ELF-1 (cell line): ENCODE data around the gene AP3S1.
"Not testable (repeated sequence)": the region's sequence is repeated elsewhere in the genome, so short reads cannot be mapped to it uniquely, and the experiment has no call there.

ENCODE experiments used
- DNase-seq: peaks from one replicate; pipeline ENCODE4 v3.0.0-alpha.2; 2016; ENCODE audit warnings: low read depth, low spot score

Gene AP3S1

GRCh38 chr5:115841382-115842088 lies at the start of gene AP3S1, which contains the start of gene ATG12:
TSS of gene AP3S1 (plus strand) at chr5:115841935. CDS start at chr5:115842038, 103 bp downstream.
TSS of gene ATG12 (minus strand) at chr5:115841565. CDS start at chr5:115841552, 13 bp downstream.
- peak; percentile 94 for DNase-seq

- no peak for DNase-seq
These were observed 46.0 kb upstream of the AP3S1 start for GRCh38 chr5:115795700-115796099.

GRCh38 chr5:115796656-115797055 lies 45.1 kb upstream of the AP3S1 start:
- DNase-seq, result no peak

GRCh38 chr5:115798252-115798651 lies 43.5 kb upstream of the AP3S1 start:
- DNase-seq, result no peak

- DNase-seq, result no peak
These were observed 41.6 kb upstream of the AP3S1 start for GRCh38 chr5:115800108-115800507.

- no peak for DNase-seq
These were observed 40.6 kb upstream of the AP3S1 start for GRCh38 chr5:115801152-115801551.

- no peak for DNase-seq
These were observed 39.8 kb upstream of the AP3S1 start for GRCh38 chr5:115801984-115802383.

- peak; percentile 14 for DNase-seq
These were observed 34.6 kb upstream of the AP3S1 start for GRCh38 chr5:115806986-115807653.

GRCh38 chr5:115807654-115808052 lies 34.1 kb upstream of the AP3S1 start:
- DNase-seq, result no peak

GRCh38 chr5:115808066-115808465 lies 33.7 kb upstream of the AP3S1 start:
- not testable (repeated sequence) for DNase-seq

GRCh38 chr5:115809946-115810345 lies 31.8 kb upstream of the AP3S1 start:
- DNase-seq, result no peak

- no peak for DNase-seq
These were observed 31.0 kb upstream of the AP3S1 start for GRCh38 chr5:115810761-115811160.

- no peak for DNase-seq
These were observed 30.3 kb upstream of the AP3S1 start for GRCh38 chr5:115811406-115811805.

- DNase-seq, result no peak
These were observed 29.4 kb upstream of the AP3S1 start for GRCh38 chr5:115812372-115812771.

GRCh38 chr5:115813719-115814118 lies 28.0 kb upstream of the AP3S1 start:
- no peak for DNase-seq

GRCh38 chr5:115815006-115815692 lies 26.6 kb upstream of the AP3S1 start:
- DNase-seq, result no peak

GRCh38 chr5:115815693-115816225 lies 26.0 kb upstream of the AP3S1 start:
- peak; percentile 45 for DNase-seq

- peak; percentile 75 for DNase-seq
These were observed 25.3 kb upstream of the AP3S1 start, which contains the start of gene CDO1 for GRCh38 chr5:115816226-115817081. TSS of gene CDO1 (minus strand) at chr5:115816659. CDS start at chr5:115816397, 262 bp downstream.

GRCh38 chr5:115817386-115817785 lies 24.3 kb upstream of the AP3S1 start:
- no peak for DNase-seq

- no peak for DNase-seq
These were observed 22.9 kb upstream of the AP3S1 start for GRCh38 chr5:115818821-115819220.

- DNase-seq, result no peak
These were observed 20.9 kb upstream of the AP3S1 start for GRCh38 chr5:115820846-115821245.
